Left lung (tissue), 10 donors: Measurements from ENCODE around the gene C5orf34. TPM values are rescaled to one million over a fixed set of nuclear protein-coding genes. Genes with fewer than 3 reads are reported as not detected.
"Not testable (repeated sequence)": the region's sequence is repeated elsewhere in the genome, so short reads cannot be mapped to it uniquely, and the experiment has no call there.

Experiments
- ATAC-seq: fragments of 200-7000 bp; cut with Tn5 transposase; one replicate; pipeline ENCODE4 v1.9.1; 2020; ENCODE audit warnings: moderate library complexity
- DNase-seq, 4 donors: peaks; one replicate each; pipeline ENCODE4 v3.0.0-alpha.2; 2013 to 2020
- H3K27ac ChIP-seq, 2 donors: fragments of 200-600 bp; sonication (generic) in 1 of 2; one replicate each; pipeline versions ENCODE4 v1.5.0 to v1.8.0; 2020 to 2021
- H3K27me3 ChIP-seq, 2 donors: fragments of 200-600 bp; sonication (generic) in 1 of 2; one replicate each; pipeline versions ENCODE4 v1.5.0 to v1.8.0; 2020 to 2021
- H3K36me3 ChIP-seq, 2 donors: fragments of 200-600 bp; sonication (generic) in 1 of 2; one replicate each; pipeline versions ENCODE4 v1.5.0 to v1.8.0; 2020 to 2021
- H3K4me1 ChIP-seq, 2 donors: fragments of 200-600 bp; one replicate each; pipeline ENCODE4 v1.8.0; 2021
- H3K4me3 ChIP-seq, 2 donors: fragments of 200-600 bp; sonication (generic) in 1 of 2; one replicate each; pipeline versions ENCODE4 v1.5.0 to v1.8.0; 2020 to 2021; ENCODE audit warnings: mild to moderate bottlenecking in 1 of 2
- H3K9me3 ChIP-seq, 2 donors: fragments of 200-600 bp; sonication (generic) in 1 of 2; one replicate each; pipeline versions ENCODE4 v1.5.0 to v1.8.0; 2020 to 2021
- CTCF ChIP-seq, 2 donors: fragments of 200-600 bp; sonication (generic) in 1 of 2; IDR thresholded peaks; one replicate each; pipeline versions ENCODE4 v1.5.0 to v1.8.0; 2021; ENCODE audit warnings: antibody characterized with exemption in 2 of 2
- intact Hi-C, 2 donors: fragments of 100-400 bp; cut with DNase I; formaldehyde crosslinking; loops; one replicate each; pipeline versions ENCODE4 v1.11.2 to v1.14.2; 2022
- polyA plus RNA-seq, 6 donors: library from polyadenylated mRNA; unstranded; fragments of 120-200 nt; gene quantifications; one replicate each; pipeline ENCODE4 v1.2.1, GENCODE V29; 2013; ENCODE audit not compliant: insufficient read length in 6 of 6
- total RNA-seq, 2 donors: library from RNA; stranded (reverse); fragmentation: NEBNext Ultra II Directional; extraction: Animal tissue kit (Norgen Biotek cat#: 25700); gene quantifications; one replicate each; pipeline ENCODE4 v1.2.1, GENCODE V29; 2021
- donor health status: DM: no; HTN: yes; CAD: no.
- donor health status: DM: no; HTN: no; CAD: no.

Gene C5orf34
- total and polyA plus RNA-seq, 8 donors, result 1.8 to 9.7 (median 6.8) TPM

- intact Hi-C loops, result no loop called here
- no peak for ATAC-seq
- no peak for DNase-seq
- H3K4me3 ChIP-seq, result no peak overlapping the region
- no peaks in the 10 kb centered on the region for H3K36me3 ChIP-seq
- no peaks in the 10 kb centered on the region for H3K9me3 ChIP-seq
- H3K27me3 ChIP-seq, result no peaks in the 10 kb centered on the region
- H3K27ac ChIP-seq, result no peak overlapping the region
- no peak for TF ChIP-seq CTCF (IDR thresholded peaks at IDR 0.05)
- H3K4me1 ChIP-seq, result peaks cover 7 to 15% of the 10 kb centered on the region in 2 donors
These were observed 45.2 kb upstream of the C5orf34 start for GRCh38 chr5:43560128-43560527.

- ATAC-seq (peak; percentile 92), DNase-seq (peak; percentile 84 to 97 (median 86))
- intact Hi-C loops, result no loop called here
- Histone ChIP-seq H3K36me3 (peaks cover 0 to 7% of the 10 kb centered on the region in 2 donors), H3K4me1 (peaks cover 19 to 44% of the 10 kb centered on the region in 2 donors), H3K4me3 (peak within 1 kb of the TSS; percentile 62 to 69), H3K27me3 (no peaks in the 10 kb centered on the region), H3K9me3 (no peaks in the 10 kb centered on the region), H3K27ac (peak within 1 kb of the TSS; percentile 94 to 96)
- TF ChIP-seq CTCF (IDR thresholded peaks at IDR 0.05), result peak; percentile 66 to 78
These were observed 42.1 kb upstream of the C5orf34 start, which contains the start of gene PAIP1 for GRCh38 chr5:43556857-43557542. PAIP1 (minus strand) TSS chr5:43557077; CDS start chr5:43556846, 231 bp downstream.

- ATAC-seq, result peak; percentile 88
- DNase-seq, H3K36me3 ChIP-seq, intact Hi-C loops, H3K9me3 ChIP-seq, H3K27me3 ChIP-seq: not testable (repeated sequence)
- Histone ChIP-seq H3K4me1 (peaks cover 22 to 45% of the 10 kb centered on the region in 2 donors), H3K4me3 (peak overlapping the region; percentile 62 to 69), H3K27ac (peak overlapping the region; percentile 94 to 96)
These were observed 41.6 kb upstream of the C5orf34 start for GRCh38 chr5:43556607-43556856.

- peaks cover 0 to 9% of the 10 kb centered on the region in 2 donors for H3K36me3 ChIP-seq
These were observed 41.1 kb upstream of the C5orf34 start for GRCh38 chr5:43555895-43556606.

GRCh38 chr5:43554497-43554896 lies 39.5 kb upstream of the C5orf34 start:
- no peaks in the 10 kb centered on the region for H3K9me3 ChIP-seq
- H3K36me3 ChIP-seq, result peaks cover 0 to 15% of the 10 kb centered on the region in 2 donors
- H3K4me3 ChIP-seq, result peak overlapping the region in 1 of 2 donors; percentile 62
- H3K4me1 ChIP-seq, result peaks cover 22 to 45% of the 10 kb centered on the region in 2 donors
- DNase-seq (no peak), ATAC-seq (no peak)
- no peak overlapping the region for H3K27ac ChIP-seq
- intact Hi-C loops, result no loop called here
- no peaks in the 10 kb centered on the region for H3K27me3 ChIP-seq
- TF ChIP-seq CTCF (IDR thresholded peaks at IDR 0.05), result no peak

More at GRCh38 chr5:43555895-43556606, 41.1 kb upstream of the C5orf34 start:
- Histone ChIP-seq H3K4me1 (peaks cover 22 to 45% of the 10 kb centered on the region in 2 donors), H3K9me3 (no peaks in the 10 kb centered on the region), H3K4me3 (peak overlapping the region; percentile 62 to 69), H3K27ac (peak overlapping the region; percentile 94 to 96), H3K27me3 (no peaks in the 10 kb centered on the region)
- peak; percentile 62 for ATAC-seq
- TF ChIP-seq CTCF (IDR thresholded peaks at IDR 0.05), result no peak
- intact Hi-C loops, result no loop called here
- peak; percentile 51 to 90 (median 64) for DNase-seq
